Suppressor macrophage (primary cell): Measurements from ENCODE around the gene AQP2.

Experiments used
- DNase-seq, 4 experiments: peaks; one replicate each; pipeline ENCODE4 v3.0.0-alpha.2; 2020 to 2022

AQP2 gene

DNA sequence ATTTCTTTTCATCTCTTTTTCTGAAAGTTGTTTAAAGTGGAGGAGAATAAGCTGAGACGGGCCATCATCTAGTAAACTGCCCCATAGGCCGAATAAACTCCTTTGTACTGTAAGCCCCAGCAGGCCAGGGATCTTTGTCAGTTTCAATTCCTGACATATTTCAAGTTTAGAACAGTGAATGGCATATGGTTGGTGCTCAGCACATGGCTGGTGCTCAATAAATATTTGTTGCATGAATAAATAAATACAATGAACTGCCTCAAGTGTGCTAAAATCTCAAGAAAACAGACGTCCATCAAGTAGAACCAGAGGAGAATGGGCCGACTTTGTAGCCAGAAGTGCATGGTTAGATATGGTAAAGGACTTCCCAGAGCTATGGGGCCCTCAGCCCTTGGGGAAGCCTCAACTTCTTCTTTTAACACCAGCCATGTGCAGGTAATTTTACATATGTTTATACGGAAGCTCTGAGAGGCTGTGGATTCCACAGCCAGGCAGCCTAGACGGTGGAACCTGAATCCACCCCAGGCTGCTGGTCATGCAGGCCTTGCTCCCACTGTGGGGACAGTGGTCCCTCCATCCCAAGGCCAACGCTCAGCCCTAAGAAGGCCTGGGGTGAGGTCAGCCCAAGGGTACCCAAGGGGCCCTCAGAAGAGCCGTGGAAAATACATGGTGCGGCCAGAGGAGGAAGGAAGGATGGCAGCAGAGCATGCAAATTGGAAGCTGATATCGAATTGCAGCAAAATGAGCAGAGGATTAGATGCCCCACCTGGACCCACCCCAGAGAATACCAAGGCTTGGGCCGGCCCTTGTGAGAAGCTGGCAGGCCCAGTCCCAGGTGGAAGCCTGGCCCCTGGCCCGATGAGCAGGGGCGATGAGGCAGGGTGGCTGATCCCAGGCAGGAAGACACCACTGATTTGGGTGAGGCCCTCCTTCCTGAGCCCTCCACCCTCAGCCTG lies 8.7 kb upstream of the AQP2 start:
- DNase-seq: peak in 1 of 4 experiments; percentile 11

DNA sequence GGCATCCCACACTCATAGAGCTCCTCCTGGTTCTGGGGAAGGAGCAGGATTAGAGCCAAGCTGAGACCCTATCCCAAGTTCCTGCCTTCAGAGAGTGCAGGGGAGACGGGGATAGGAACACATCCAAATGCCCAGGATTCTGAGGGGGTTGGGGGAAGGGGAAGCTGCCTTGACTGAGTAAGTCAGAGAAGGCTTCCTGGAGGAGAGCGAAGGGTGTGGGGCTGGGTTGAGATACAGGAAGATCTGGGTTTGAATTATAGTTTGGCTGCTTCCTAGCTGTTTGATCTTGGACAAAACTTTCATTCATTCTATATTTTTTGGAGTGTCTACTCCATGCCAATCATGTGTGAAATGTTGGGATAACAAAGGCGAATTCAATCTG lies 8.0 kb upstream of the AQP2 start:
- DNase-seq: peak in 1 of 4 experiments; percentile 2

DNA sequence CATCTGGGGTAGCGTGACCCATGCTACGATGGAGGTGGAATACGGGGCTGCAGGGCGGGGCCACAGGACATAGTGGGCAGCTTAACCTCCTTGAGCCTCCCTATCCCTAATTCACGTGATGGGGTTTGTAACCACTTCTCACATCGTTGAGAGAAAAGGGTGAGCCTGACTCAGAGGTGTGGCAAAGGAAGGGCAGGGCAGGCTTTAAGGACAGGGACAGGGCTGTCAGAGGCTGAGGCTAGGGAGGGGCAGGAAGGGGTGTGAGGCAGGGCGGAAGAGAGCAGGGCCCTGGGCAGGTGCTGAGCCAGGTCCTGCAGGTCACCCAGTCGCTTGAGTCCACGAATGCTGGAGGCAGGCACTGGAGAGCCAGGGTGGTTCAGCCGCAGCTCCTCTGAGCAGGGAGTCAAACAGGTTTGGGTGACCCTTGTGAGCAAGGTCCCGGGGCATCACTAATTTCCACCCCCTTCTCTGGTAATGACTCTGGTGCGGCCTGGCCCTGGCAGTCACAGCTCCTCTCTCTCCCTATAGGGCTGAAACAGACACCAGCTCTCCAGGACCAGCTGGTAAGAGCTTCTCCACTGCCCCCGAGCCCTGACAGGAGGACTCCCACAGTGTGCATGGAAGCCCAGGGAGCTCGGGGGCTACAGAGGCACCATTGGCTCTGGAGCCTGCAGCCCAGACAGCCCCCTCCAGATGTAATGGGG lies 7.5 kb upstream of the AQP2 start:
- peak in 1 of 4 experiments; percentile 1 for DNase-seq

DNA sequence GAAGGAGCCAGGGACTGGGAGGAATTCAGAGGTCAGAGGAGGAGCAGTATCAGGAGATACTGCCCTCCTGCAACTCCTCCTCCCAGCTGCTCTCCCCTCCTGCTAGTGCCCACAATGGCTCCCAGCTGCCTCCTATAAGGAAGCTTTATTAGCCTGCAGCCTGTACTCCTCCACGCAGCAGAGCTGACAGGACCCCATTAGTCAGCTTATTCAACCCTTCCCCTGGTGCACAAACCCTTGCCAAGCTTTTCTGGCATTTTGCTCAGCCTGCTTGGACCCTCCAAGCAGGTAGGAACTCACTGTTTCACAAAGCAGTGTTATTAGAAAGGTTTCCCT lies 6.9 kb upstream of the AQP2 start:
- DNase-seq: peak in 1 of 4 experiments; percentile 2

DNA sequence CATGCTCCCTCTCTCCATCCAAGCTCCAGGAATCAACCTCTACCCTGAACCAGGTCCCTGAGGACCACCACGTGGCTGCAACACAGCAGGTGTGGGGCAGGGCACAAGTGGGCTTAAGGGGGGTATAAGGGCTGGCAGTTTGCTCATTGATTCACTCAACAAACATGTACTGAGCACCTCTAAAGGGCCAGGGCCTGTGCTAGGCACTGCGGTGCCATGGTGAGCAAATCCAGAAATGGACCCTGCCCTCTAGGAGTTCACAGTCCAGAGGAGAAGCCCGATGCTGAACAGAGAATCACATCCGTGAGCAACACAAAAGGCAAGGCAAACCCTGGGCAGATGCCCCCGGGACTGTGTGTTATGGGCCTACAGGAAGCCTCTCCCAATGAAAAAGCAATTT lies 6.5 kb upstream of the AQP2 start:
- peak in 1 of 4 experiments; percentile 1 for DNase-seq

DNA sequence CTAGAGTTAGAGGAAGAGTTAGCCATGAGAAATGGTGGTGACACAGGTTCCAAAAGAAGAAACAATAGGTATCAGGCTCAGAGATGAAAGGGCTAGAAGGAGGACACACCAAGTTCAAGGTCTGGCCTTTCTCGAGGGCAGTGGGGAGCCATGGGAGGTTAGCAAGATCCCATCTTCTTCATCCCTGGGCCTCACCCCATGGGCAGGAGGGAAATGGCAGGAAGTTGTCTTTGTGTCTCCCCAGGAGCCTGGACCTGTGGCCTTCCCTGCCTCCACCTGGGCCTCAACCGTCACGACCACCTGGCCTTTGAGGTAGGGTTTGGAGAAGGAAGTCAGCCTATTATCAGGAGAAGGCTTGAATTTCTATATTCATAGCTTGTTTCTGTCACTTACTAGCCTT lies 5.8 kb upstream of the AQP2 start:
- no peak for DNase-seq

DNA sequence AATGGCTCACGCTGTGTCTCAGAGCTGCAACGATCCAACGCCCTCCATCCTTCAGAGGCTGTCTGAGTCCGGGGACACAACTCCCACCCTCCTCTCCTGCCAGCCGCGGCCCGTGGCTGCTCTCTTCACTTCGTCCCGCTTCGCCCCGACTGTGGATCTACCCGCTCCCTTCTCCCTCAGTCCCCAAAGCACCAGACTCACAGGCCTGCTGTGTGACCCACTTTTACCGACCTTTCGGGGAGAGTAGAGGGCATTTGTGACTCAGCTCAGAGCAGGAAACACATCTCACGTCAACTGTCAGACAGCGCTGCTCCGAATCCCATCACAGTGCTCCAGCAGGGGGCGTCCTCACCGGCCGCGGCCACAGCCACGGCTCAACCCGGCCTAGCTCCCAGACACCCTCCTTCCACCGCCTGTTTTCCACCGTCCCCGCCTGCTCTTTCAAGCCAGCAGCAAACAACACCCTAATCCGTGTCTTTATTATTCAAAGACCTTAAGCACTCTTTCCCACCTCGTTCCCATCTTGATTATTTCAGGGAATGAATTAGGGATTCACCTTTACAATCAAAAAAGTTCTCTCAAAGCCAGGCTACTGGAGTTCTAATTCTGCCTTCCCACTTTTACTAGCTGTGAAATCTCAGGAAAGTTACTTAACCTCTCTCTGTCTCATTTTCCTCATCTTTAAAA lies 5.0 kb upstream of the AQP2 start:
- DNase-seq: peak; percentile 84 to 93 (median 88)

DNA sequence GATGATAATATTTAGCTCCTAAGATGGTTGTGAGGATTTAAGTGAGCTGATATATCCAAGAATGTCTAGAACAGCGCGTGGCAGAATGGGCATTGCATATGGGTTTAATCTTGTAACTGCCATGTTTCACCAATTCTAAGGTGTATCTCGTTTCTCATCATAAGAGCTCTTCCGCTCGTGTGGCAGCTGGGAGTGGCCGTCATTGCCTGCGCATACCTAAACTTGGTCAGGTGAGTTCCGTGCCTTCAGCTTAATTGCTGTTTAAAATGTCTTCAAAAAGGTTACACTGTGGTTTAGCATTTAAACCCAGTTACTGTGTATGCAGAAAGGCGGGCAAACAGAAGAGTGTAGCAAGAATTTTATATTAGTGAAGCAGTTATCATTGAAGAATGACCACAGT lies 4.5 kb upstream of the AQP2 start:
- no peak for DNase-seq

DNA sequence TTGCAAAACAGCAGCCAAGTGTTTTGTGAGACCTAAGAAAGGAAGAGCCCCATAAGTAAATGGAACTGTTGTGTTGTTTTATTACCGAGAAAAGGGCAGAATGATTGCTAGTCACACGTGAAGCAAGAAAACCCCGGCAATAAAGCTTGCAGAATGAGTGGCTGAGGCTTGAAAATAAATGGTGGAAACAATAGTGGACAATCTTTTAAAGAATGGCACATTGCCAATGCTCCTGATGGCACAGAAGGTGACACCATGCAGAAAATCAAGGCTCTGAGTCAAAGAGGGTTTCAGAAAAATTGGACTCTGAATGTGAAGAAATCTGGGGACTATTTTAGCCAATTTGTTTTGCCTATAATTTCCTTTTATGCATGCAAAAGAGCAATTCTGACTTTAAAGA lies 4.0 kb upstream of the AQP2 start:
- no peak for DNase-seq

DNA sequence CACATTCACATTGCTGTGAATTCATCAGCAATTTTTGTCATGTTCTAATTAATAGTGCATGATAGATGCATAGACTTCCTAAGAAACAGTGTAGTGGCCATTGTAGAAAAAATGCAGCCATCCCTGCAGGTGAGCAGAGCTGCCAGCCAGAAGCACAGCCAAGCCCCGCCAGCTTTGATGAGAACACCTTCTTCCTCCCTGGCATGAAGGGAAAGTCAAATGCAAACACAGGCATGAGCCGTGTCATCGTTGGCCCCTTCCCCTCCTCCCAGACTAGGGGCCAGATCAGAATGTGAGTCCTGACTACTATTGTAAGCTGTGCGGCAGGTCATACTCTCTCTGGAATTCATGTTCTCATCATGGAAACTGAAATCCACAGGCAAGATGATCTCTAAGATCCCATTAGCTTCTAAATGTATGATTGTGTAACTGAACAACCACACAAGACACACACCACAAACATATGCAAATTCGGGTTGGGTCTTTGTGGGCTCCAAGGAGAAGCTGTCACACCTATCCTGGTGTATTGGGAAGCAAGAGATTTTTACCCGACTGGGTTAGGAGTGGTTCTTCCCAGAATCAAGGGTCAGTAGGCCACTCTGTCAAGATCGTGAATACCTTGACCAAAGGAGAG lies 2.8 kb upstream of the AQP2 start:
- DNase-seq: no peak

DNA sequence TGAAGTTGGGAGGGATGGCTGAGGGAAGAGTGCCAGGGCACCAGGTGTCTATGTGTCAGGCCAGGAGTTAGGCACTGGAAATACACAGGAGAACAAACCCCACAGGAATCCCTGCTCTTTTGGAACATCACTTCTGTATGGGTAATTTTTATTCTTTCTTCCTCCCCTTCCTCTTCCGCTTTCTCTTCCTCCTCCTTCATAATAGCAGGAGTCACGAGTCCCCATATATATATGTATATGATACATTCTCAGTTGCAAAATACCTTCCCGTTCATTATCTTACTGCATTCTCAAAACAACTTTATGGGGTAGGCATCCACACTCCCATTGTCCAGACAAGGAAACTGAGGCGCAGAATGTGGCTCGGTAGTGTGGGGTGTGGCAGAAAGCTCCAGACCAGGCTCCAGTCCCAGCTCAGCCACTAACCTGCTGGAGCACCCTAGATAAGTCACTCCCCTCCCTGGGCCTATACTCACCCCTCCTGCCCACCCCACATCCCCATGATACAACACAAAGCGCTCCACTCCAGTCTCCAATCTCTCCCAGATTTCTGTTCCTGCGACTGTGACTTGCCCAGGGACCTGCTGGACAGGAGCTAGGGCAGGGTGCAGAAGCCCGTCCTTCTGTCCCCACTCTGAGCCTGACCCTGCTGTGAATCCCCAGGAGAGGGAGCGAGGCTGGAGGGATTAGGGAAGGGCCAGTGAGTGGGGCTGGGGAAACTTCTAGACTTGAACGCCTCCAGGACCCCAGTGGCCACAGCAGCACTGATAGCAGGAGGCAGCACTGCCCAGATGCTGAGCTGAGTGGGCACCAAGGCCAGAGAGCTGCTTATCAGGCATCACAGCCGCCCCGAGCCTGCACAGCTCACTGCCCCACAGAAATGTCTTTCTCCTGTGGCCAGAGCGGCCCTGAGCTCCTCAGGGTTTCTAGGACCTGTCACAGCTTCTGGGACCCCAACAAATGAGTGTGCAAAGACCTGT lies 1.4 kb upstream of the AQP2 start:
- peak in 3 of 4 experiments; percentile 39 to 77 (median 73) for DNase-seq

DNA sequence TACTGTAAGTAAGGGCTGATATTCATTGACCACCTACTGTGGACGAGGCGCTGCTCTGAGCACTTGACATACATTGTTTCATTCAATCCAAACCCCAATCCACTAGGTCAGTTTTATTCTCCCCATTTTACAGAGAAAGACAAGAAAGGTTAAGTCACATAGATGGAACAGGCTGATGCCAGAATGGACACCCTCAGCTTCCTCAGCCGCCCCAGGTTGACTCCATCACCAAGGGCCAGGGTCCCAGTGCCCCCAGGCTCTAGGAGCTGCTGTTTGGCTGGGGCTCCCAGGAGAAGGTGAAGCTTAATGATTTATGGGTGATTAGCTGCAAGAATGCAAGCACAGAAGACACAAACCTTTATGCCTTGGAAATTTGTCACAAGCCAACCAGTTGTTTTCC lies 671 bp upstream of the AQP2 start:
- peak in 1 of 4 experiments; percentile 0 for DNase-seq

DNA sequence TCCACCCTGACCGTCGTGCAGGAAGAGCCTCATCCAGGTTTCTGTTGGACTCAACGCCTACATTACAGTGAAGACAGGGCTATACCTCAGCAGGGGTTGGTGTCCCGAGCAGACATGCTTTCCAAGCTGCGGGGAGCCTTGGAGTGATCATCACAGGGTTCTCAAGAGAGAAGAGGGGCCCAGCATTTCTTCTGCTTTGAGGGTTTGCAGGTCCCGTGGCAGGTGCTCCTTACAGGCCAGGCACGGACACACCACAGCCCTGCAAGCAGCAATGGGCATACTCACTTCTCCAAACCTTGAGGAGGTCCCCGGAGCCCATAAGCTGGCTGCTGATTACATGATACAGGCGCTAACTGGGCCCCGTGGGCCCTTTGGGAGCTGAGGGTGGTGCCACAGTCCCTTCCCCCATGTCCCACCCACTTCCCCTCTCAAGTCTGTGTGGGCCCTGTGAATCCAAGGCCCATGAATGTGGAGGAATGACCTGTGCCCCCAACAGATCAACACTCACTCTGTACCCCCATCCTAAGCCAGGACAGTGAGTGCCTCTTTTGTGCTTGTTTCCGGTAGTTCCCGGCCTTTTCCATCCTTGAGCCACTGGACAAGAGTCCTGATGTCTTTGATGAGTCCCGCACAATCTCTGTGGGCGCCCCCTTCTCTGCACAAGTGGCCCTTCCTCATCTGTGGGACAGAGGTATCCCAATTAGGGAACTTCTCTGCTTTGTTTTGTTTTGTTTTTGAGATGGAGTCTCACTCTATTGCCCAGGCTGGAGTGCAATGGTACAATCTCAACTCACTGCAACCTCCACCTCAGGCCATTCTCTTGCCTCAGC lies 1.1 kb downstream of the AQP2 start:
- peak; percentile 16 to 51 (median 34) for DNase-seq

DNA sequence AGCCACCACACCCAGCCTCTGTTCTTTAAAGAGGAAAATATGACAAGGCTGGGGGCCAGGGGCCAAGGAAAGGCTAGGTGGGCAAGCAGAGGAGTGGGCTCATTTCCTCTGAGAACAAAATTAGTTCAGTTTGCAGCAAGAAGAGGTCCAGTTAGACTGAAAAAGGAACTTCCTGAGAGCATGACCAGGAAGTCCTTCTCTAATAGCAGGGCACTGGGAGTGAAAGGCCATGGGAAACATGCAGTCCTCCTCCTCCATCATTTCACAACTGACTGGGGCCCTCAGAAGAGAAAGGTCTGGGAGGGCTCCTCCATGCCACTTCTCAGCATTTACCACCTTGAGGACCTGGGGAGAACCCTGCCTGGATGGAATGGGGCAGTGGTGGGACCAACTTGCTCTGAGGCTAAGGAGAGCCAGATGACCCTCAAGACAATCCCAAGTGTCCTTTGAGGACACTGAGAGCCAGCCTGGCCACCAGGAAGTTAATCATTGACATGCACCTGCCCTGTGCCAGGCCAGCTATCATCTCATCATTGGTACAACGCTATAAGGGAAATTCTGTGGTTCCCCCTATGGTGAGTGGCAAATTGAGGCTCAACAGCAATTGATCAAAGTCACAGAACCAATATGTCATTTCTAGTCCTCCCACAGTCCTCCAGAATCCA lies 2.0 kb downstream of the AQP2 start:
- DNase-seq: peak; percentile 38 to 76 (median 68)

DNA sequence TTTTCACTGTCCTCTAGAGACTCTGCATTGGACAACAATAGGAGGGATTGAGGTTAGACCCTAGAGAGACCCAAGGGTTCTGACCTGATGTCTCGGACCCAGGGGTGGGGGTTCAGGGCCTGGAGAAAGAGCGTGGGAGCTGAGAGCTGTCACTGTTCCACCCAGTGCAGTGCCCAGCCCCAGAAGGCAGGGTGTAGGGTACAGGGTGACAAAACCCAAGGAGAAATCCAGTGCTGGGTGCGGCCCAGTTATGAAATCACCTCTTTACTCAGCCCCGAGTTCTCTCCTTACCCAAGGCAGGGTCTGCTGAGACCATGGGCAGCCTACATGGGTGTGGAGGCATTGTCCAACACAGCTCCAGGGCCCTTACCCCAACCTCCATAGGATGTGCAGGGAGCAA lies 2.6 kb downstream of the AQP2 start:
- no peak for DNase-seq

DNA sequence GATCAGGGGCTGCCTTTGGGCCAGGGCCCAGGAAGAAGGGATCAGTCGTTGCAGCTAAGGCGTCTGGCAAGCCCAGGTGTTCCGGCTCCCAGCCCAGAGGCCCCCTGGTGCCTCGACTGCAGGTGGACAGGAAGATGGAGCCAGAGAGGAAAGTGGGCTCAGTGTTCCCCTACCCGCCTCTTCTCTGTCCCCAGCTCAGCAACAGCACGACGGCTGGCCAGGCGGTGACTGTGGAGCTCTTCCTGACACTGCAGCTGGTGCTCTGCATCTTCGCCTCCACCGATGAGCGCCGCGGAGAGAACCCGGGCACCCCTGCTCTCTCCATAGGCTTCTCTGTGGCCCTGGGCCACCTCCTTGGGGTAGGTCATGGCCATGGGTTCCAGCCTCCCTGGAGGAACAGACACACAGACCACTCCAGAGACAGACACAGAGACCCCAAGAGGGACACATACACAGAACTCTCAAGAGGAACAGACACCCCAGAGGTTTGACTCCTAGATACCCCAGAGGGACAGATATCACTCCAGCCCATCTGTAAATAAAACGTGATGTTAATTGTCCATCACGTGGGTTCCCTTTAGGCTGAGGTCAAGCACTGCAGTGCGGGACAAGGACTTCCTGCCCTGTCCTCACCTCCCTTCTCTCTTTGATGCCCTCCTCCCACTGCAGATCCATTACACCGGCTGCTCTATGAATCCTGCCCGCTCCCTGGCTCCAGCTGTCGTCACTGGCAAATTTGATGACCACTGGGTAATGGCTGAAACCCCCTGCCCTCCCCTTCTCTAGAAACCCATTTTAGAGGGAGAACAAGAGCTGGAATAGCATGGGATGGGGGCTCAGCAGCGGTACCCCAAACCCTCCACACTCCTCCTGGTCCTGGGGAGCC lies 3.7 kb downstream of the AQP2 start:
- no peak for DNase-seq

DNA sequence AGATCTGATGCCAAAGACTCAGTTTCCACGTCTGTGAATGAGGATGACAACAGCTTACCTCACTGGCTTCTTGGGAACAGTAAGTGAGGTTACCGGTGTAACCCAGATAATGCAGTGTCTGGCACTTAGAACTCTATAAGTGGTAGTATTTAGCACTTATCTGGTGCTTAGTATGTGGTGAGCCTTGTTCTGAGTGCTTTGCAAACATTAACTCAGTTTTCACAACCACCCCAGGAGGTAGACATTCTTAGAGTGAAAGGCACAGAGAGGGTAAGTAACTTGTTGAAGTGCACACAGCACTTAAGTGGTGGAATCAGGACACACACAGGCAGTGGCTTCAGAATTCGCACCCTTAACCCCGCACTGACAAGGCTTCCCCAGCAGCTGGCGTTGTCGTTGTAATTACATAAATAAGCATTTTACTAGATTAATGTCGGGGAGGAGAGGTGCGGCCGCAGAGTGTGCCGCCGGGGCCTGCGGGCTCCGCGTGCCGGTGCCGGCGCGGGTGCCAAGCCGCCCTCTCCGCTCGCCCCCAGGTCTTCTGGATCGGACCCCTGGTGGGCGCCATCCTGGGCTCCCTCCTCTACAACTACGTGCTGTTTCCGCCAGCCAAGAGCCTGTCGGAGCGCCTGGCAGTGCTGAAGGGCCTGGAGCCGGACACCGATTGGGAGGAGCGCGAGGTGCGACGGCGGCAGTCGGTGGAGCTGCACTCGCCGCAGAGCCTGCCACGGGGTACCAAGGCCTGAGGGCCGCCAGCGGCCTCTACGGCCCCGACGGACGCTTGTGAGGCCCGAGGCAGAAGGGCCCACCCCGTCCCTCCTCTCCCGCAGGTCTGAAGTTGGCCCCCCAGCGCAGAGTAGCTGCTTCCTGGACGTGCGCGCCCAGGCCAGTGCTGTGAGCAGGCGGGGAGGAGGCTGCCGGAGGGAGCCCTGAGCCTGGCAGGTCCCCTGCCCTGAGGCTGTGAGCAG lies 4.6 kb downstream of the AQP2 start:
- no peak for DNase-seq
